HUES48 (cell line): ENCODE results near the gene STXBP4.

Experiments used
- H3K27ac ChIP-seq: one replicate; pipeline ENCODE4 v1.7.0; 2013; ENCODE audit warnings: low read depth, low read length, inconsistent platforms
- H3K27me3 ChIP-seq: 2 replicates; pipeline ENCODE4 v1.6.1; 2013; ENCODE audit warnings: mild to moderate bottlenecking, low read length; ENCODE audit not compliant: control insufficient read depth, insufficient read depth
- H3K36me3 ChIP-seq: 2 replicates; pipeline ENCODE4 v1.6.1; 2013; ENCODE audit warnings: low read length; ENCODE audit not compliant: control insufficient read depth, insufficient read depth
- H3K4me1 ChIP-seq: 2 replicates; pipeline ENCODE4 v1.6.1; 2013; ENCODE audit warnings: mild to moderate bottlenecking, low read length; ENCODE audit not compliant: control insufficient read depth, insufficient read depth
- H3K4me3 ChIP-seq: 2 replicates; pipeline ENCODE4 v1.5.1; 2013; ENCODE audit warnings: mild to moderate bottlenecking, low read depth, low read length
- H3K9ac ChIP-seq: 2 replicates; pipeline ENCODE4 v1.6.1; 2013; ENCODE audit warnings: mild to moderate bottlenecking, low read depth, low read length, moderate library complexity
- H3K9me3 ChIP-seq: 2 replicates; pipeline ENCODE4 v1.6.1; 2013; ENCODE audit warnings: low read length; ENCODE audit not compliant: control insufficient read depth, insufficient read depth

Gene STXBP4

DNA sequence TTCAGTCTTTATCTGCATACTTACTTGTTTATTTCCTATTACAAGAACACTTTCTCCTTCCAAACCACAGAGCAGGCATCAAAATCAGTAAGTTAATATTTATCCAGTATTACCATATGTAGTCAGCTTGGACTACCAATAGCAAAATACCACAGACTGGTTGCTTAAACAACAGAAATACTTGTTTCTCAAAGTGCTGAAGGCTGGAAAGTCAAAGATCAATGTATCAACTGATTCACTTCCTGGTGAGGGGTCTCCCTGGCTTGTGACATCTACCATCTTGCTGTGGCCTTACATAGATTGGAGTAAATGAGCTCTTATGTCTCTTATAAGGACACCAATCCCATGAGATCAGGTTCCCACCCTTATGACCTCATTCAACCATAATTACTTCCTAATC, 2.6 kb downstream of the STXBP4 start:
- H3K4me3 ChIP-seq = no peak overlapping the region
- peaks cover 5% of the 10 kb centered on the region; the same call in 1 of the 2 replicates for H3K4me1 ChIP-seq
- H3K9me3 ChIP-seq = no peaks in the 10 kb centered on the region
- no peaks in the 10 kb centered on the region for H3K27me3 ChIP-seq
- H3K36me3 ChIP-seq = 0 out of 2 replicates have a peak, but pooled peaks cover 3% of the 10 kb centered on the region
- H3K27ac ChIP-seq = no peak overlapping the region
- H3K9ac ChIP-seq = no peak overlapping the region

DNA sequence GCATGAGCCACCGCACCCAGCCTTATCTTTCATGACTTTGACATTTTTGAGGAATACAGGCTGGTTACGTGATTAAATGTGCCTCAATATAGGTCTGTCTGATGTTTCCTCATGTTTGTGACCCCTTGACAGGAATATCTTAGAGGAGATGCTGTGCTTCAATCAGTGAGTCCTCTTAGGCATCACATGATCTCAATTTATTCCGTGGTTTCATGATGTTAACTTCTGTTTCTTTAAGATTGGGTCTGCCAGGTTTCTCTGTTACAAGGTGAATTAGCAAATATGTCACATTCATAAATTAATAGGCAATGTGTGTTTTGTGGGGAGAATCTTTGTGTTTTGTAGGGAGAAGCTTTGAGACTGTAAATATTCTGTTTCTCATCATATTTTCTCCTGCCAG, 3.3 kb downstream of the STXBP4 start:
- H3K9ac ChIP-seq = no peak overlapping the region
- H3K27ac ChIP-seq = no peak overlapping the region
- H3K4me1 ChIP-seq = peaks cover 5% of the 10 kb centered on the region; the same call in 1 of the 2 replicates
- H3K9me3 ChIP-seq = no peaks in the 10 kb centered on the region
- no peak overlapping the region for H3K4me3 ChIP-seq
- no peaks in the 10 kb centered on the region for H3K36me3 ChIP-seq
- no peaks in the 10 kb centered on the region for H3K27me3 ChIP-seq

GRCh38 chr17:54972406-54973138, 4.0 kb downstream of the STXBP4 start:
- Histone ChIP-seq H3K9me3 (no peaks in the 10 kb centered on the region), H3K36me3 (no peaks in the 10 kb centered on the region), H3K27me3 (no peaks in the 10 kb centered on the region), H3K4me3 (no peak overlapping the region), H3K27ac (no peak overlapping the region), H3K9ac (no peak overlapping the region), H3K4me1 (peaks cover 5% of the 10 kb centered on the region; the same call in 1 of the 2 replicates)

DNA sequence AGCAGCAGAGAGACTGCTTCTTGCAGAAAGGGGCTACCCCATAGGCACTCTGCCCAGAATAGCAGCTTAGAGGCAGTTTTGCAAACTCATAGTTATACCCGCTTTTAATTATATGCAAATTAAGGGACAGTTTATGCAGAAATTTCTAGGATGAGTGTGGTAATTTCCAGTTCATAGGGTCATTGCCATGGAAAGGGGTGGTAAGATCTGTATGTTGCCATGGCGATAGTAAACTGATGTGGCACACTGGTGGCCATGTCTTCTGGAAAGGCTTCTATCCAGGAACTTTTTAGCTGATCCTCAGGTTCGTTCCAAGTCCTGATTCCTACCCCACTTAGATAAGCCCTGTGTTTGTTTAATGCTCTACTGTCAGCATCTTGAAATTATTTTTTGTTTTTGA, 6.2 kb downstream of the STXBP4 start:
- no peak overlapping the region for H3K4me3 ChIP-seq
- no peaks in the 10 kb centered on the region for H3K36me3 ChIP-seq
- 0 out of 2 replicates have a peak, but pooled peaks cover under 1% of the 10 kb centered on the region for H3K9me3 ChIP-seq
- H3K9ac ChIP-seq = no peak overlapping the region
- H3K27ac ChIP-seq = no peak overlapping the region
- H3K27me3 ChIP-seq = no peaks in the 10 kb centered on the region
- peaks cover 2% of the 10 kb centered on the region; the same call in 1 of the 2 replicates for H3K4me1 ChIP-seq

- peaks cover 10% of the 10 kb centered on the region; the same call in 1 of the 2 replicates for H3K9me3 ChIP-seq
- H3K27ac ChIP-seq = no peak overlapping the region
- no peak overlapping the region for H3K4me3 ChIP-seq
- no peak overlapping the region for H3K9ac ChIP-seq
- no peaks in the 10 kb centered on the region for H3K4me1 ChIP-seq
- H3K27me3 ChIP-seq = no peaks in the 10 kb centered on the region
- H3K36me3 ChIP-seq = no peaks in the 10 kb centered on the region
Measured at GRCh38 chr17:54976316-54976715, 7.8 kb downstream of the STXBP4 start.

DNA sequence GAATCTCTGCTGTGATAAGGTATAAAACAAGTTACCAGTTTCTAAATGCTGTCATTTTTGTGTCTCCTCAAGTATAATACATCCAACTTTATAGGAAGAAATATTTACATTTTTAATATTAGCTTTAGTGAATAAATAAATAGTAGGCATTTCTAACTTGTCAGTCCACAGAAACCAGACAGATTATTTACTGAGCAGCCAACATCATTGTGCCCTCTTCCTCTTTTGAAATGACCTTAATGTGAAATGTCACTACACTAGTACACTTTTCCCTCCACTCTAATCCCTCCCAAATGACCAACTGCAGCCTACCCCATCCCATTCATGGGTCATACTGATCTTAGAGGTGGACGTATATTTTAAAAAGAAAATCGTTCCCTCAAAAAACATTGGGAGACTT, 9.2 kb downstream of the STXBP4 start:
- Histone ChIP-seq H3K9ac (no peak overlapping the region), H3K4me3 (no peak overlapping the region), H3K27me3 (no peaks in the 10 kb centered on the region), H3K27ac (no peak overlapping the region), H3K36me3 (no peaks in the 10 kb centered on the region), H3K9me3 (peaks cover 10% of the 10 kb centered on the region; the same call in 1 of the 2 replicates), H3K4me1 (no peaks in the 10 kb centered on the region)

GRCh38 chr17:54979657-54980056, 11.1 kb downstream of the STXBP4 start:
- no peaks in the 10 kb centered on the region for H3K27me3 ChIP-seq
- H3K27ac ChIP-seq = no peak overlapping the region
- H3K36me3 ChIP-seq = no peaks in the 10 kb centered on the region
- no peaks in the 10 kb centered on the region for H3K4me1 ChIP-seq
- peaks cover 10% of the 10 kb centered on the region; the same call in 1 of the 2 replicates for H3K9me3 ChIP-seq
- no peak overlapping the region for H3K4me3 ChIP-seq
- H3K9ac ChIP-seq = no peak overlapping the region

DNA sequence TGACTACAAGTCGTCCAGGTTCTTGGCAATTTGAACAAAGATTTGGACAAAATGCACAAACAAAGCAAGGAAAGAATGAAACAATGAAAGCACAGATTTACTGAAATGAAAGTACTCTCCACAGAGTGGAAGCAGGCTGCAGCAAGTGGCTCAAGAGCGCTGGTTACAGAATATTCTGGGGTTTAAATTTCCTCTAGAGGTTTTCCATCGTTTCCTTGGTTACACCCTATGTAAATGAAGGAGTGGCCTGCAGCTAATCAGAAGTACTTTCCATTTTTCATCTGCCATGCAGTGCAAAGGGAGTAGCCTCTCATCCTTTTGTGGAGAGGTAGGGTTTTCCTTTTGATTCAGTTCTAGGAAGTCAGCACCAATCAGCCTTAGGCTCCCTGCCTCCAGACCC, 11.8 kb downstream of the STXBP4 start:
- H3K4me1 ChIP-seq = no peaks in the 10 kb centered on the region
- no peaks in the 10 kb centered on the region for H3K27me3 ChIP-seq
- H3K36me3 ChIP-seq = no peaks in the 10 kb centered on the region
- H3K9me3 ChIP-seq = peaks cover 10% of the 10 kb centered on the region; the same call in 1 of the 2 replicates
- no peak overlapping the region for H3K4me3 ChIP-seq
- H3K9ac ChIP-seq = no peak overlapping the region
- H3K27ac ChIP-seq = no peak overlapping the region

- H3K9me3 ChIP-seq = peaks cover 10% of the 10 kb centered on the region; the same call in 1 of the 2 replicates
- no peaks in the 10 kb centered on the region for H3K4me1 ChIP-seq
- no peak overlapping the region for H3K4me3 ChIP-seq
- H3K27ac ChIP-seq = no peak overlapping the region
- H3K27me3 ChIP-seq = no peaks in the 10 kb centered on the region
- peaks cover 2% of the 10 kb centered on the region; the same call in 1 of the 2 replicates for H3K36me3 ChIP-seq
- no peak overlapping the region for H3K9ac ChIP-seq
Measured at GRCh38 chr17:54982399-54982798, 13.8 kb downstream of the STXBP4 start.

DNA sequence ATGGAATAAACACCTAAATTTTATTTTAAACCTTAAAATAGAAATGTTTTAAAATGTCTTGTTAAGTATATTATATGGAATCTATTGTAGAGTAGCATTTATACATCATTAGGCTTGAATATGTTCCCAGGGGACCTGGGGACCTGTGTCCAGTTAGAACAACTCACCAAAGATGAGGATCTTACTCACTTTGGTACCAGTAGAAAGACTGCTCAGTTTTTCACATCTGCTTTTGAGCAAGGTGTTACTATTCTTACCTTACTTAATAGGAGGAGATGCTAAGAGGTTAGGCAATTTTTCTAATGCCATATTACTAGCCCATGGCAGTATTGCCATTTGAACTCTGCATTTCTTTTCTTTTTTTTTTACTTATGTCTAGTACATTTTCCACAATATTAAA, 14.7 kb downstream of the STXBP4 start:
- H3K27me3 ChIP-seq = no peaks in the 10 kb centered on the region
- peaks cover 6% of the 10 kb centered on the region; the same call in 1 of the 2 replicates for H3K36me3 ChIP-seq
- no peak overlapping the region for H3K27ac ChIP-seq
- H3K4me3 ChIP-seq = no peak overlapping the region
- H3K4me1 ChIP-seq = no peaks in the 10 kb centered on the region
- peaks cover 10% of the 10 kb centered on the region; the same call in 1 of the 2 replicates for H3K9me3 ChIP-seq
- H3K9ac ChIP-seq = no peak overlapping the region

DNA sequence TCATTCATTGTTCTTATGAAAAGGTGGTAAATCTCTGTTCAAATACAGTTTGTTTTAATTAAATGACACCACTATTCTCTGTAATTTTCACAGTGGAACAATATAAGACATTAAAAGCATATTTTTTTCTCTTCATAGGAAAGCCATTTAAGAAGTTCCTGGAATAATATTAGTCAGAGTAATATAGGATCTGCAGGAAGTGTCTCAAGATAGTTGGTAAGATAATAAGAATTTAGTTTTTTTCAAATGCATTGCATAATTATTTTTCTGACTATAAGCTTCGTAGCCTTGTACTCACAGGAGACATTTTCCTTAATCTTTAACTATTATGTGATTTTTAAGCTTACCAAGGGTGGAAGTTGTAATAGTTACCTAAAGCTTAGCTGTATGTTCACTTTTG, 16.9 kb downstream of the STXBP4 start:
- Histone ChIP-seq H3K9me3 (peaks cover 3% of the 10 kb centered on the region; the same call in 1 of the 2 replicates), H3K36me3 (peaks cover 6% of the 10 kb centered on the region; the same call in 1 of the 2 replicates), H3K4me1 (no peaks in the 10 kb centered on the region), H3K27me3 (no peaks in the 10 kb centered on the region), H3K9ac (no peak overlapping the region), H3K27ac (no peak overlapping the region), H3K4me3 (no peak overlapping the region)
